H1 (cell line): ENCODE results near the gene RGS3. TPM values are rescaled to one million over a fixed set of nuclear protein-coding genes. Genes with fewer than 3 reads are reported as not detected.

ENCODE experiments used
- CTBP2 ChIP-seq: IDR thresholded peaks from 2 replicates; pipeline ENCODE4 v1.7.0; 2011; ENCODE audit warnings: borderline replicate concordance, mild to moderate bottlenecking, moderate library complexity, mixed read lengths, low read length; ENCODE audit not compliant: insufficient read depth, insufficient read length
- HDAC2 ChIP-seq, 2 experiments: fragments of 300-600 bp in 1 of 2; sonication (generic) in 1 of 2; IDR thresholded peaks; 2 replicates each; pipeline ENCODE4 v1.6.1; 2011 to 2012; ENCODE audit warnings: low read depth in 2 of 2, low read length in 2 of 2, mild to moderate bottlenecking in 2 of 2, moderate library complexity in 2 of 2, borderline replicate concordance in 1 of 2, inconsistent platforms in 1 of 2
- RXRA ChIP-seq: IDR thresholded peaks from 2 replicates; pipeline ENCODE4 v1.6.1; 2011; ENCODE audit warnings: low read depth, mild to moderate bottlenecking, low read length, moderate library complexity; ENCODE audit not compliant: insufficient read depth
- SP2 ChIP-seq: IDR thresholded peaks from 2 replicates; pipeline ENCODE4 v1.6.1; 2012; ENCODE audit warnings: mild to moderate bottlenecking, low read length, inconsistent platforms
- TBP ChIP-seq: IDR thresholded peaks from 2 replicates; pipeline ENCODE4 v1.6.1; 2011; ENCODE audit warnings: low read depth, low read length, improper control_type of control experiment
- polyA plus RNA-seq, 7 experiments: library from polyadenylated mRNA; depleted of rRNA in 3 of 7; stranded (reverse) in 5 of 7; unstranded in 2 of 7; fragments of >200 nt in 5 of 7; fragments of 200-250 nt in 2 of 7; gene quantifications; 1 replicate in 5 of 7; 2 replicates in 1 of 7; 4 replicates in 1 of 7; pipeline versions ENCODE4 v1.2.1 to v1.2.3, GENCODE V29; 2011 to 2013; ENCODE audit warnings: missing spikeins in 2 of 7, mixed read lengths in 2 of 7
- total RNA-seq: library from RNA; stranded (reverse); fragmentation: NEBNext Ultra II Directional; extraction: Animal tissue kit (Norgen Biotek cat#: 25700); gene quantifications from 2 replicates; pipeline ENCODE4 v1.2.1, GENCODE V29; 2021

RGS3 gene
- total and polyA plus RNA-seq, 2 of the 8 experiments (the other 6 are each of a cell fraction or from before 2014, with no cell fraction given) = 12.6 to 18.2 TPM

DNA sequence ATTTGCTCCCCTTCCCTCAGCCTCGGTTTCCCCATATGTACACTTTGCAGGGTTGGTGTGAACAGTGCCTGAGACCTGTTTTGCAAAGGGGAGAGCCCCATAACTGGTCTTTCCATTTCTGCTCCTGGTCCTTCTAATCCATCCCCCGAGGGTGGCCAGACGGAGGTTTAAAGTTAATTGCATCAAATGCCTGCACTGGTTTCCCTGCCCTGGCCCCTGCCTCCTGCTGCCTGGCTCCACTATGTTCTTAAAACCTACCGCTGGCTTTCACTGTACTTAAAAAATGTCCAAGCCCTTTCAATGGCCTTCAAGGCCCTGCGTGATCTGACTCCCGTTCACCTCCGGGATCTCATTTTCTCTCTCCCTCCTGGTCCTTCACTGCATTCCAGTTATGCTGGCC lies 183.0 kb downstream of the RGS3 start (continued):
- no peak for TF ChIP-seq TBP
- TF ChIP-seq SP2 = no peak
- TF ChIP-seq HDAC2 (IDR thresholded peaks at IDR 0.05; ENCODE audit: borderline replicate concordance in 1 of 2, low read depth in 2 of 2, low read length in 2 of 2) = no peak
- TF ChIP-seq CTBP2 = no peak
- no peak for TF ChIP-seq RXRA
- TF ChIP-seq, all 59 proteins: peak for 0

Other genes with a start within 250 kb of the RGS3 start
- gene FKBP15, start 242.4 kb upstream of the RGS3 start, total RNA-seq = 13.8 and 13.9 TPM in 2 replicates
- gene FKBP15, start 242.4 kb upstream of the RGS3 start, polyA plus RNA-seq (2011; rRNA removed) = 9.9 and 13.1 TPM in 2 replicates
- gene SLC31A1, start 242.2 kb upstream of the RGS3 start, total RNA-seq = 40.7 and 40.8 TPM in 2 replicates
- gene SLC31A1, start 242.2 kb upstream of the RGS3 start, polyA plus RNA-seq (2011; rRNA removed) = 13.8 and 23.9 TPM in 2 replicates
- gene CDC26, start 188.2 kb upstream of the RGS3 start, total RNA-seq = 41.9 and 42.8 TPM in 2 replicates
- 15.3 and 31.5 TPM in 2 replicates for gene CDC26, start 188.2 kb upstream of the RGS3 start, polyA plus RNA-seq (2011; rRNA removed)
- 33.4 and 36.8 TPM in 2 replicates for gene PRPF4, start 188.1 kb upstream of the RGS3 start, total RNA-seq
- gene PRPF4, start 188.1 kb upstream of the RGS3 start, polyA plus RNA-seq (2011; rRNA removed) = 13.6 and 15.2 TPM in 2 replicates
- not detected in 2 replicates for gene RNF183, start 160.4 kb upstream of the RGS3 start, total RNA-seq
- 0.15 and 0.41 TPM in 2 replicates for gene RNF183, start 160.4 kb upstream of the RGS3 start, polyA plus RNA-seq (2011; rRNA removed)
- gene WDR31, start 123.5 kb upstream of the RGS3 start, total RNA-seq = 0.28 and 0.40 TPM in 2 replicates
- 0.27 and 0.33 TPM in 2 replicates for gene WDR31, start 123.5 kb upstream of the RGS3 start, polyA plus RNA-seq (2011; rRNA removed)
- gene BSPRY, start 114.2 kb upstream of the RGS3 start, total RNA-seq = 5.5 and 6.5 TPM in 2 replicates
- gene BSPRY, start 114.2 kb upstream of the RGS3 start, polyA plus RNA-seq (2011; rRNA removed) = 10.9 and 12.1 TPM in 2 replicates
- 10.4 and 12.1 TPM in 2 replicates for gene HDHD3, start 86.7 kb upstream of the RGS3 start, total RNA-seq
- gene HDHD3, start 86.7 kb upstream of the RGS3 start, polyA plus RNA-seq (2011; rRNA removed) = 25.3 and 26.9 TPM in 2 replicates
- 13.0 and 15.3 TPM in 2 replicates for gene ALAD, start 62.4 kb upstream of the RGS3 start, total RNA-seq
- 8.2 and 17.3 TPM in 2 replicates for gene ALAD, start 62.4 kb upstream of the RGS3 start, polyA plus RNA-seq (2011; rRNA removed)
- 49.1 and 52.7 TPM in 2 replicates for gene POLE3, start 53.1 kb upstream of the RGS3 start, total RNA-seq
- gene POLE3, start 53.1 kb upstream of the RGS3 start, polyA plus RNA-seq (2011; rRNA removed) = 52.2 and 77.3 TPM in 2 replicates
- 0.36 and 0.52 TPM in 2 replicates for gene C9orf43, start 53.0 kb upstream of the RGS3 start, total RNA-seq
- gene C9orf43, start 53.0 kb upstream of the RGS3 start, polyA plus RNA-seq (2011; rRNA removed) = 0.35 and 0.44 TPM in 2 replicates